Endodermal cell (in vitro differentiated cells): ENCODE measurements around the gene GRIK4. TPM values are rescaled to one million over a fixed set of nuclear protein-coding genes. Genes with fewer than 3 reads are reported as not detected.

Source experiments
- DNase-seq: peaks from one replicate; pipeline ENCODE4 v3.0.0-alpha.2; 2017
- H3K27ac ChIP-seq: 2 replicates; pipeline ENCODE4 v1.5.1; 2013; ENCODE audit warnings: mild to moderate bottlenecking, low read depth, low read length, moderate library complexity
- H3K27me3 ChIP-seq: 2 replicates; pipeline ENCODE4 v1.6.1; 2013; ENCODE audit warnings: mild to moderate bottlenecking, low read length, moderate library complexity; ENCODE audit not compliant: insufficient read depth, control insufficient read depth, poor library complexity, severe bottlenecking
- H3K36me3 ChIP-seq: 2 replicates; pipeline ENCODE4 v1.7.0; 2013; ENCODE audit warnings: mild to moderate bottlenecking, low read length, moderate library complexity; ENCODE audit not compliant: control insufficient read depth, insufficient read depth
- H3K4me1 ChIP-seq: one replicate; pipeline ENCODE4 v1.7.0; 2013; ENCODE audit warnings: low read length; ENCODE audit not compliant: control insufficient read depth, insufficient read depth
- H3K4me3 ChIP-seq: 2 replicates; pipeline ENCODE4 v1.5.1; 2013; ENCODE audit warnings: mild to moderate bottlenecking, low read length, moderate library complexity
- H3K9ac ChIP-seq: 2 replicates; pipeline ENCODE4 v1.6.1; 2013; ENCODE audit warnings: mild to moderate bottlenecking, low read length, moderate library complexity; ENCODE audit not compliant: poor library complexity, severe bottlenecking; ENCODE audit errors: extremely low read depth
- H3K9me3 ChIP-seq: 2 replicates; pipeline ENCODE4 v1.6.1; 2013; ENCODE audit warnings: mild to moderate bottlenecking, low read length, moderate library complexity; ENCODE audit not compliant: control insufficient read depth
- H3K27ac Mint-ChIP-seq: 2 replicates; pipeline ENCODE4 v1.8.0; 2020; ENCODE audit warnings: mixed read lengths
- H3K27me3 Mint-ChIP-seq: 2 replicates; pipeline ENCODE4 v1.8.0; 2021; ENCODE audit warnings: mild to moderate bottlenecking, mixed read lengths; ENCODE audit not compliant: insufficient read depth
- H3K36me3 Mint-ChIP-seq: 2 replicates; pipeline ENCODE4 v1.8.0; 2020; ENCODE audit warnings: low read depth, mixed read lengths
- H3K4me1 Mint-ChIP-seq: 2 replicates; pipeline ENCODE4 v1.8.0; 2020; ENCODE audit warnings: mixed read lengths
- H3K4me3 Mint-ChIP-seq: 2 replicates; pipeline ENCODE4 v1.8.0; 2020; ENCODE audit warnings: mild to moderate bottlenecking, moderate library complexity, mixed read lengths
- H3K9me3 Mint-ChIP-seq: 2 replicates; pipeline ENCODE4 v1.8.0; 2020; ENCODE audit warnings: mild to moderate bottlenecking, mixed read lengths
- CTCF ChIP-seq: fragments of 200-600 bp; sonication (generic); conservative IDR thresholded peaks from 2 replicates; pipeline ENCODE4 v1.5.0; 2021; ENCODE audit warnings: antibody characterized with exemption, mild to moderate bottlenecking
- WGBS, 2 experiments: methylation state at CpG; one replicate each; pipeline versions ENCODE4 v1.1.5 to v1.1.7; 2013; ENCODE audit warnings: missing lambda C conversion rate in 2 of 2, mixed read lengths in 1 of 2; ENCODE audit not compliant: insufficient coverage in 1 of 2, insufficient read length in 1 of 2; 5-methylcytosine and 5-hydroxymethylcytosine counted together
- total RNA-seq, 2 donors: library from RNA; stranded (reverse); fragmentation: NEBNext Ultra II Directional in 1 of 2; extraction: Animal tissue kit (Norgen Biotek cat#: 25700) in 1 of 2; gene quantifications; 2 replicates in 1 of 2; 3 replicates in 1 of 2; pipeline ENCODE4 v1.2.1, GENCODE V29; 2021

Gene GRIK4
- total RNA-seq, 2 donors from 2014 or later = 1.7 to 3.5 TPM

GRCh38 chr11:120867531-120867930, 356.0 kb downstream of the GRIK4 start:
- H3K27me3 Mint-ChIP-seq = peaks cover 23% of the 10 kb centered on the region
- H3K27me3 ChIP-seq = no peaks in the 10 kb centered on the region
- no peak overlapping the region for H3K27ac Mint-ChIP-seq
- H3K4me3 Mint-ChIP-seq = no peak overlapping the region
- no peak overlapping the region for H3K4me3 ChIP-seq
- no peaks in the 10 kb centered on the region for H3K36me3 ChIP-seq
- DNase-seq = peak; percentile 63
- H3K4me1 ChIP-seq = no peaks in the 10 kb centered on the region
- no peak overlapping the region for H3K27ac ChIP-seq
- no peak for TF ChIP-seq CTCF
- H3K9me3 ChIP-seq = no peaks in the 10 kb centered on the region
- H3K9ac ChIP-seq = no peak overlapping the region
- 86 to 88% methylated on average over 7 to 11 of the region's 11 CpGs for WGBS, 2 experiments
- H3K9me3 Mint-ChIP-seq = no peaks in the 10 kb centered on the region
- no peaks in the 10 kb centered on the region for H3K36me3 Mint-ChIP-seq
- H3K4me1 Mint-ChIP-seq = peaks cover 9% of the 10 kb centered on the region

GRCh38 chr11:120867988-120868387, 356.4 kb downstream of the GRIK4 start:
- no peak overlapping the region for H3K27ac Mint-ChIP-seq
- whole genome bisulfite sequencing, 2 experiments = 88 to 93% methylated on average over 2 to 3 of the region's 3 CpGs
- H3K36me3 ChIP-seq = no peaks in the 10 kb centered on the region

GRCh38 chr11:120869097-120869496, 357.5 kb downstream of the GRIK4 start:
- H3K36me3 ChIP-seq = no peaks in the 10 kb centered on the region
- no peak overlapping the region for H3K27ac ChIP-seq
- H3K27ac Mint-ChIP-seq = no peak overlapping the region
- WGBS, 2 experiments = 89 to 91% methylated on average over 7 of the region's 7 CpGs
- H3K36me3 Mint-ChIP-seq = no peaks in the 10 kb centered on the region
- no peaks in the 10 kb centered on the region for H3K9me3 Mint-ChIP-seq
- no peak overlapping the region for H3K4me3 ChIP-seq
- H3K4me3 Mint-ChIP-seq = no peak overlapping the region
- H3K4me1 Mint-ChIP-seq = peaks cover 9% of the 10 kb centered on the region
- H3K27me3 ChIP-seq = no peaks in the 10 kb centered on the region
- H3K9ac ChIP-seq = no peak overlapping the region
- H3K9me3 ChIP-seq = no peaks in the 10 kb centered on the region
- no peak for DNase-seq
- TF ChIP-seq CTCF = no peak
- H3K27me3 Mint-ChIP-seq = peaks cover 23% of the 10 kb centered on the region
- H3K4me1 ChIP-seq = no peaks in the 10 kb centered on the region

More at GRCh38 chr11:120867988-120868387, 356.4 kb downstream of the GRIK4 start:
- Histone ChIP-seq H3K9ac (no peak overlapping the region), H3K9me3 (no peaks in the 10 kb centered on the region), H3K27me3 (no peaks in the 10 kb centered on the region), H3K4me3 (no peak overlapping the region), H3K27ac (no peak overlapping the region), H3K4me1 (no peaks in the 10 kb centered on the region)
- no peak overlapping the region for H3K4me3 Mint-ChIP-seq
- no peak for DNase-seq
- H3K4me1 Mint-ChIP-seq = peaks cover 9% of the 10 kb centered on the region
- no peaks in the 10 kb centered on the region for H3K36me3 Mint-ChIP-seq
- TF ChIP-seq CTCF = no peak
- H3K27me3 Mint-ChIP-seq = peaks cover 23% of the 10 kb centered on the region
- H3K9me3 Mint-ChIP-seq = no peaks in the 10 kb centered on the region
